BE2C (cell line): ENCODE data around the gene ISLR.

Source experiments
- DNase-seq: peaks from one replicate; pipeline ENCODE4 v3.0.0-alpha.2; 2020
- H3K27me3 ChIP-seq: fragments of 250-450 bp; sonication (Bioruptor Pico); 2 replicates; pipeline ENCODE4 v1.5.1; 2020; ENCODE audit warnings: mild to moderate bottlenecking
- H3K36me3 ChIP-seq: fragments of 250-450 bp; sonication (Bioruptor Pico); 2 replicates; pipeline ENCODE4 v1.5.1; 2020; ENCODE audit warnings: mild to moderate bottlenecking
- H3K4me1 ChIP-seq: fragments of 250-450 bp; sonication (Bioruptor Pico); 2 replicates; pipeline ENCODE4 v1.5.1; 2020
- H3K4me3 ChIP-seq: 2 replicates; pipeline ENCODE4 v1.5.1; 2011; ENCODE audit warnings: low read depth, low read length
- H3K9me3 ChIP-seq: fragments of 250-450 bp; sonication (Bioruptor Pico); 2 replicates; pipeline ENCODE4 v1.5.1; 2020
- TF ChIP-seq, protein P1 (sequence below): IDR thresholded peaks from 2 replicates; pipeline ENCODE4 v1.5.1; 2012; ENCODE audit warnings: mild to moderate bottlenecking, low read depth, low read length

The ISLR gene

GRCh38 chr15:74175271-74176191 lies 2.0 kb downstream of the ISLR start:
- H3K27me3 ChIP-seq = no peaks in the 10 kb centered on the region
- H3K36me3 ChIP-seq = peaks cover 17% of the 10 kb centered on the region
- H3K4me1 ChIP-seq = peaks cover 81% of the 10 kb centered on the region
- peaks cover 3% of the 10 kb centered on the region; the same call in 1 of the 2 replicates for H3K9me3 ChIP-seq
- peak; percentile 23 for DNase-seq
- H3K4me3 ChIP-seq = no peak overlapping the region
- TF ChIP-seq, protein P1, sequence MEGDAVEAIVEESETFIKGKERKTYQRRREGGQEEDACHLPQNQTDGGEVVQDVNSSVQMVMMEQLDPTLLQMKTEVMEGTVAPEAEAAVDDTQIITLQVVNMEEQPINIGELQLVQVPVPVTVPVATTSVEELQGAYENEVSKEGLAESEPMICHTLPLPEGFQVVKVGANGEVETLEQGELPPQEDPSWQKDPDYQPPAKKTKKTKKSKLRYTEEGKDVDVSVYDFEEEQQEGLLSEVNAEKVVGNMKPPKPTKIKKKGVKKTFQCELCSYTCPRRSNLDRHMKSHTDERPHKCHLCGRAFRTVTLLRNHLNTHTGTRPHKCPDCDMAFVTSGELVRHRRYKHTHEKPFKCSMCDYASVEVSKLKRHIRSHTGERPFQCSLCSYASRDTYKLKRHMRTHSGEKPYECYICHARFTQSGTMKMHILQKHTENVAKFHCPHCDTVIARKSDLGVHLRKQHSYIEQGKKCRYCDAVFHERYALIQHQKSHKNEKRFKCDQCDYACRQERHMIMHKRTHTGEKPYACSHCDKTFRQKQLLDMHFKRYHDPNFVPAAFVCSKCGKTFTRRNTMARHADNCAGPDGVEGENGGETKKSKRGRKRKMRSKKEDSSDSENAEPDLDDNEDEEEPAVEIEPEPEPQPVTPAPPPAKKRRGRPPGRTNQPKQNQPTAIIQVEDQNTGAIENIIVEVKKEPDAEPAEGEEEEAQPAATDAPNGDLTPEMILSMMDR = no peak

DNA sequence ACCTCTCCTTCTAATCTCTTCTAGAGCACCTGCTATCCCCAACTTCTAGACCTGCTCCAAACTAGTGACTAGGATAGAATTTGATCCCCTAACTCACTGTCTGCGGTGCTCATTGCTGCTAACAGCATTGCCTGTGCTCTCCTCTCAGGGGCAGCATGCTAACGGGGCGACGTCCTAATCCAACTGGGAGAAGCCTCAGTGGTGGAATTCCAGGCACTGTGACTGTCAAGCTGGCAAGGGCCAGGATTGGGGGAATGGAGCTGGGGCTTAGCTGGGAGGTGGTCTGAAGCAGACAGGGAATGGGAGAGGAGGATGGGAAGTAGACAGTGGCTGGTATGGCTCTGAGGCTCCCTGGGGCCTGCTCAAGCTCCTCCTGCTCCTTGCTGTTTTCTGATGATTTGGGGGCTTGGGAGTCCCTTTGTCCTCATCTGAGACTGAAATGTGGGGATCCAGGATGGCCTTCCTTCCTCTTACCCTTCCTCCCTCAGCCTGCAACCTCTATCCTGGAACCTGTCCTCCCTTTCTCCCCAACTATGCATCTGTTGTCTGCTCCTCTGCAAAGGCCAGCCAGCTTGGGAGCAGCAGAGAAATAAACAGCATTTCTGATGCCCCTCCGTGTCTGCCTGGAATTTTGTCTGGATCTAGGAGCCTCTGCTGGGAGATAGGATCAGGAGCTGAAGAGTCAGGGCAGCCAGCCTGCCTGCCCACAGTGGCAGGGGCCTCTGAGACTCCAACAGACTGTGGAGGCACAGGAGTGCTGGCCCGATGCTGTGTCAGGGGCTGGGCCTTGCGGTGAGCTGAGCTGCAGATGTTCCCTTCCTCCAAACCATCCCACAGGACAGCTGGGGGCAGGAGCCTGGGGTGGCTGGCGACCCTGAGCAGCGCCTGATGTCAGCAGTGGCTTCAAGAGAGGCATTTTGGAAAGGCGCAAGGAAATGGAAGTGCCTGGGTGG lies 3.0 kb downstream of the ISLR start:
- peak; percentile 78 for DNase-seq

DNA sequence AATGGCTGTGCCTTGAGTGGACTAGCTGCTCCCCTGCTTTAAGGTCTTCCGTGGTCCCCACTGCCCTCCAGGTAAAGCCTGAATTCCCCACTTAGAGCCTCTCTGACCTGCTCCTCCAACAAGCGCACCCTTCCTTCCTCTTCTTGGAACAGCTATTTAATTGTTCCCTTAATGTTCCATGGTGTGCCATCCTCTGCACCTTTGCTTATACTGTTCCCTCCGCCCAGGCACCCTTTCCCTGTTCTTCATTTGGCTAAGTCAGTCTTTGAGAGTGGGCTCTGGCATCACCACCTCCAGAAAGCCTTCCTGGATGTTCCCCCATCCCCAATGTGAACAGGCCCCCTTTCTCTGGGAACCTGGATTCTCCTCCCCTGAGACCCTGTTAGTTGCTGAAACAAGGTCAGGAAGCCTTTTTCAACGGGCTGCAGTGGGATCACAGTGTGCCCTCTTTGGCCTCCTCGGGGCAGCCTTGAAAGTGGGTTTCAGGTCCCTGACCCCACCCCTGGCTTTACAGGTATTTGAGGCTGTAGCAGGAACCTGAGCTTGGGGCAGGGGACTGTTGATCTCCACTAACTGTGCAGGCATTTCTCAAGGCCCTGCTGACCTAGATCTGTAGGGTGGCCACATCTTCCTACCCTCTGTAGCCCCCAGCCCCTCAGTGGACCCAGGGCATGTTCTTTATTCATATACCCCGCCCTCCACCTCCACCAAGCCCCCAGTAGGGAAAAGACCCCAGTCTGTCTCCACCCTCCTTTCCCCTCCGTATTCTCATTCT lies 5.0 kb downstream of the ISLR start:
- peaks cover 81% of the 10 kb centered on the region for H3K4me1 ChIP-seq
- H3K36me3 ChIP-seq = peaks cover 47% of the 10 kb centered on the region
- DNase-seq = peak; percentile 15
- TF ChIP-seq, protein P1 = no peak
- H3K4me3 ChIP-seq = no peak overlapping the region
- no peaks in the 10 kb centered on the region for H3K27me3 ChIP-seq
- H3K9me3 ChIP-seq = no peaks in the 10 kb centered on the region

More for the DNA sequence above, 3.0 kb downstream of the ISLR start:
- peaks cover 87% of the 10 kb centered on the region for H3K4me1 ChIP-seq
- H3K4me3 ChIP-seq = no peak overlapping the region
- H3K36me3 ChIP-seq = peaks cover 27% of the 10 kb centered on the region
- peaks cover 3% of the 10 kb centered on the region; the same call in 1 of the 2 replicates for H3K9me3 ChIP-seq
- no peaks in the 10 kb centered on the region for H3K27me3 ChIP-seq
- TF ChIP-seq, protein P1 = peak; percentile 9; the same call in 1 of the 2 replicates

- Histone ChIP-seq H3K36me3 (peaks cover 54% of the 10 kb centered on the region), H3K27me3 (no peaks in the 10 kb centered on the region), H3K4me1 (peaks cover 74% of the 10 kb centered on the region), H3K9me3 (no peaks in the 10 kb centered on the region), H3K4me3 (no peak overlapping the region)
- peak; percentile 37 for DNase-seq
- TF ChIP-seq, protein P1 = no peak
Observed at GRCh38 chr15:74179101-74179841, 5.8 kb downstream of the ISLR start.
